Rectal smooth muscle tissue (tissue), 1 donor: ENCODE results near the gene CYBA.

Experiments
- H3K27ac ChIP-seq: one replicate; pipeline ENCODE4 v1.7.0; 2013; ENCODE audit warnings: low read depth, low read length, inconsistent platforms
- H3K27me3 ChIP-seq: one replicate; pipeline ENCODE4 v1.7.0; 2013; ENCODE audit warnings: low read length; ENCODE audit not compliant: control insufficient read depth, insufficient read depth
- H3K36me3 ChIP-seq: one replicate; pipeline ENCODE4 v1.7.0; 2013; ENCODE audit warnings: low read length; ENCODE audit not compliant: control insufficient read depth, insufficient read depth
- H3K4me1 ChIP-seq: one replicate; pipeline ENCODE4 v1.7.0; 2013; ENCODE audit warnings: low read length; ENCODE audit not compliant: control insufficient read depth, insufficient read depth
- H3K4me3 ChIP-seq: one replicate; pipeline ENCODE4 v1.7.0; 2013; ENCODE audit warnings: low read length
- H3K9ac ChIP-seq: one replicate; pipeline ENCODE4 v1.7.0; 2013; ENCODE audit warnings: low read length

CYBA gene

DNA sequence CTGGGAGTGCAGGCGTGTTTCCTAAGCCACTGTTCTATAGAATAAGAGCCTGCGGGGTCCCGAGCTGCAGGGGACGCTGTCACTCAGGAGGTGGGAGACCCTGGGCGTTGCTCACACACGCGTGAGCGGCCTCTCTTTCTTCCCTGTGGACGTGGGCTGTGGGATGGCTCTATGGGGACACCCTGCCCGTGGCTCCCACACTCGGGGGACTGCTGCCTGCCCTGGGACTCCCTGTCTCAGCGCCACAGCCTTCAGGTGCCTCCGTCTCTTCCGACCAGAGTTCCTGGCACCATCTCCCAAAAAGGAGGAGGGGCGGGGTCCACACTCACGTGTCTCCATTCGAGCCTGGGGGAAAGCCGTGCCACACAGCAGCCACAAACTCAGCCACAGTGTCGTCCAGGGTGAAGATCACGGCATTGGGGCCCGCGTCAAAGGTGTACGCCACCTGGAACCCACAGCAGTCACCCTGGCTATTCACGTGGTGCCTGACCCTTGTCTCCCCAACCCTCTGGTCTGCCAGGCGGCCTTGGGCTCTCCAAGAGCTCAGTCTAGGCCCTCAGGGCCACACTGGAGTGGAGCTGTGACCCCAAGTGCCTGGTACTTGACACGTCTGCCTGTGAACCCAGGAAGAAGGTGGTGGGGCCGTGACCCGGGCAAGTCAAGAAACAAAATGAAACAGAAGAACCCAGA lies 3.7 kb upstream of the CYBA start:
- Histone ChIP-seq H3K9ac (no peak overlapping the region), H3K4me1 (no peaks in the 10 kb centered on the region), H3K27me3 (no peaks in the 10 kb centered on the region), H3K4me3 (no peak overlapping the region), H3K36me3 (no peaks in the 10 kb centered on the region), H3K27ac (no peak overlapping the region)

DNA sequence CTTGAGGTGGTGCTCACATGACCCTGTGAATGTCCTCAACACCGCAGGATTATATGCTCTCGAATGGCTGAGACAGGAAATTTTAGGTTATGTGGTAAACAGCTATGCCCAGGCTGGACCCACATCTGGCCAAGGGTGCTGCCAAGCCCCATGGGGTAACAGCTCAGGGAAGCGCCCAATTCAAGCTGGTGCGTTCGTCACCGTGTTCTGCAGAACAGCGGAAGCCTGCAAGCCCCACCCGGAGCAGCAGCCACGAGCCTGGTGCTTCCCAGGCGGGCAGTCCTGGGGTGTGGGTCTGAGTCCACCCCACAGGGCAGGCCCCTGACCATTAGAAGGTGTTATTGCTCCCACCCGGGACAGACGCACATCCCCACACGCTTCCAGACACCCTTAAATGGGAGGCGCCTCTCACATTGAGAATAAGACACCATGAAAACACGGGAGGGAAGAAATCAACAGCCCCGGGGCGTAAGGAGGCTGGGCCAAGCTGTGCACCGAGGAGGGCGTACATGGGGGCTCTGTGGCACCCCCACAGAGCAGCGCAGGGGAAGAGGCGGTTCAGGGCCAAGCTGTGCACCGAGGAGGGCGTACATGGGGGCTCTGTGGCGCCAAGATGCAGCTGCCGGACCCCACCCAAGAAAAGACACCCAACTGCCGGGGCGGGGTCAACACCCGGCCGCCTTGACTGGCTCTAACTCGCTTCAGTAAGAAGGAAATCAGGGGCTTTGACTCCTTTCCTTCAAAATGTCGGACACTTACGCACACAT lies 2.9 kb upstream of the CYBA start:
- Histone ChIP-seq H3K4me1 (no peaks in the 10 kb centered on the region), H3K4me3 (no peak overlapping the region), H3K36me3 (no peaks in the 10 kb centered on the region)

DNA sequence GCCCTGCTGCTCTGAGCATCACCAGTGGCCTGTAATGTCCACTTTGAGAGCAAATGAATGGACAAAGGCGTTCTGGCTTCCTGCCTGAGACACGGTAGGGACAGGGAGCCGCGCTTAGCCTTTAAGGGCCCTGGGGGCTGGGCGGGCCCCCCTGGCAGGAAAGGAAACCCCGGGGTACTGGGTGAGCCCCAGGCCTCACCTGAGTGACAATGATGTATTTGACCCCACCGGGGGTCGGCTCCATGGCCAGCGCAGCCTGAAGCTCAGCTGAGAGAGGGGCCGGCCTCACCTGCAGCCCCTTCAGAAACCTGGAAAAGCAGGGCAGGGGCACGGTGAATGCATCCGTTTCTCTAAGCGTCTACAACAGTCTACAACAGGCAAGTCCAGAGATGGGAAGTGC lies 2.2 kb upstream of the CYBA start:
- H3K36me3 ChIP-seq = no peaks in the 10 kb centered on the region
- H3K4me1 ChIP-seq = no peaks in the 10 kb centered on the region
- no peak overlapping the region for H3K27ac ChIP-seq
- no peak overlapping the region for H3K4me3 ChIP-seq
- H3K9ac ChIP-seq = no peak overlapping the region
- H3K27me3 ChIP-seq = no peaks in the 10 kb centered on the region

More for the DNA sequence above, 2.9 kb upstream of the CYBA start:
- Histone ChIP-seq H3K27me3 (no peaks in the 10 kb centered on the region), H3K27ac (no peak overlapping the region), H3K9ac (no peak overlapping the region)

DNA sequence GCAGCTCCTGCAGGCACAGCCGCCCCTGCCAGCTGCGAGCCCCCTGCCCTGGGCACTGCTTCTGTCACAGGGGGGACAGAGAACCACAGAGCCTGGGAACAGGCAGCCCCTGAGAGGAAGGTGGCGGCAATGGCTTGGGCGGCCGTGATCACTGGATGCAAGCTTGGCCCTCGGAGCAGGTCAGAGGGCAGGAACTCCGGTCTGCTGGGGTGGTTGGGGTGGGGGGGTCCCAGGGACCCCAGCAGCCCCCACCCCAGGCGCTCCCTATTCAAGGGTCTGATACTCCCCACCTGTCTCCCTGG lies 1.9 kb upstream of the CYBA start:
- no peak overlapping the region for H3K27ac ChIP-seq
- H3K9ac ChIP-seq = no peak overlapping the region
- no peaks in the 10 kb centered on the region for H3K36me3 ChIP-seq
- no peak overlapping the region for H3K4me3 ChIP-seq
- no peaks in the 10 kb centered on the region for H3K27me3 ChIP-seq
- H3K4me1 ChIP-seq = no peaks in the 10 kb centered on the region

DNA sequence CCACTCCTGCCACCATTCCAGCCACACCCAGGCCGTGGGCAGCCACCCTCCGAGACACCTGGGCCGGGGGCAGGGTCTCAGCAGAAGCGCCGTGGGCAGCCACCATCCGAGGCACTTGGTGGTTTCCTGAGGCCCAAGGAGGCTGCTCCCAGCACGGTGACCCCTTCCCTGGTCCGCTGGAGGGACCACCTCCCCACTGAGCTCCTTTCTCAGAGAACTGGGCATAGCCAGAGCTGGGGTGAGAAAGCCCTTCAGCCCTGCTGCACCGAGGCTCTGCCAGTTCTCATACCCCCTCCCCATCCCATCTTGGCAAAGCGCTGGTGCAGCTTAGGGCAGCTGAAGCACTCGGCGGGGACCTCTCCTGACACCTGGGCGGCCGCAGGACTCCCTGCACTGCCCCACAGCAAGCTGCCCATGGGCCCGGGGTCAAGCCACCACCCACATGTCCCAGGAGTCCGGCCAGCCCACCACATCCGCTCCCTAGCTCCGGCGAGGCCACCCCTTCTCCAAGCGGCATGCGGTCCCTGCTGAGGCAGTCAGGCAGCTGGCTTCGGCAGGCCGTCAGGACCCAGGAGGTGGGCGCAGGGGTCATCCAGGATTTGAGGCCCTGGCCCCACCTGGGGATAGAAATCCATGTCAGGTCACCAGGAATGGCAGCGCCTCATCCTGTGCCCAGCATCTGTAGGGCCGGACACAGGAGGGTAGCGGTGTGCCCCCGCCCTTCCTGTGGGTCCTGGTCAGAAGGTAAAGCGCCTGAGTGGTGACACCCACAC lies 1.3 kb upstream of the CYBA start:
- Histone ChIP-seq H3K27ac (peak overlapping the region; percentile 20), H3K4me1 (no peaks in the 10 kb centered on the region), H3K4me3 (no peak overlapping the region), H3K9ac (no peak overlapping the region), H3K27me3 (no peaks in the 10 kb centered on the region), H3K36me3 (no peaks in the 10 kb centered on the region)

DNA sequence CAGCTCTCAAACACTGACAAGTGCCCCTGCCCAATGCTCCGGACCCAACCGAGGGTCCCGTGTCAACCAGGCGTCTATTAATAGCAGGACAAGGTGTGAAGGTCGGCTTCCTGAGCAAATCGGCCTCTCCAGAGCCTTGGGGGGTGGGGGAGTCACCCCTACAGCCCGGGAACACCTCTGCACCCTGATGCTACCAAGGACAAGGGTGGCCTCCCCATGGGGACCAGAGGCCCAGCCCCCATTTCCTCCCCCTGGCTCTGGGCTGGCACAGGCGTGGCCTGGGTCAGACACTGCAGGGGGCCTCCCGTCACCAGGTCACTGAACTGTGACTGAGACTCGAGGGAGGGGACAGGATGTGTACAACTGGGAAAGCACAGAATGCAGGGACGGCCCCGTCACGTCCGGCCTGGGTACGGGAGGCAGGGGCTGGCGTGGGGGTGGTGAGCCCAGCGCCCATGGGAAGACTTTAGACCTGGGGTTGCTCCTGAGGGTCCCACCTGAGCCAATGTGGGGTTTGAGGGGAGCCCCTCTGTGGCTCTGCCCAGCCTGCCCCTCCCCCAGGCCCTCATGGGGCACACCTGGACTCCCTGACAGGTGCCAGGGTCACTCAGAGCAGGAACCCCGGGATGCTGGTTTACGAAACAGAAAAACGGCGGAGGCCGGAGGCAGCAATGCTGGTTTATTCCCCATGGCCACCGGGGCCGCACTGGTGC lies 579 bp upstream of the CYBA start:
- no peaks in the 10 kb centered on the region for H3K27me3 ChIP-seq
- no peaks in the 10 kb centered on the region for H3K36me3 ChIP-seq
- H3K9ac ChIP-seq = peak overlapping the region; percentile 55
- no peaks in the 10 kb centered on the region for H3K4me1 ChIP-seq
- peak overlapping the region; percentile 20 for H3K27ac ChIP-seq
- H3K4me3 ChIP-seq = peak overlapping the region; percentile 62

DNA sequence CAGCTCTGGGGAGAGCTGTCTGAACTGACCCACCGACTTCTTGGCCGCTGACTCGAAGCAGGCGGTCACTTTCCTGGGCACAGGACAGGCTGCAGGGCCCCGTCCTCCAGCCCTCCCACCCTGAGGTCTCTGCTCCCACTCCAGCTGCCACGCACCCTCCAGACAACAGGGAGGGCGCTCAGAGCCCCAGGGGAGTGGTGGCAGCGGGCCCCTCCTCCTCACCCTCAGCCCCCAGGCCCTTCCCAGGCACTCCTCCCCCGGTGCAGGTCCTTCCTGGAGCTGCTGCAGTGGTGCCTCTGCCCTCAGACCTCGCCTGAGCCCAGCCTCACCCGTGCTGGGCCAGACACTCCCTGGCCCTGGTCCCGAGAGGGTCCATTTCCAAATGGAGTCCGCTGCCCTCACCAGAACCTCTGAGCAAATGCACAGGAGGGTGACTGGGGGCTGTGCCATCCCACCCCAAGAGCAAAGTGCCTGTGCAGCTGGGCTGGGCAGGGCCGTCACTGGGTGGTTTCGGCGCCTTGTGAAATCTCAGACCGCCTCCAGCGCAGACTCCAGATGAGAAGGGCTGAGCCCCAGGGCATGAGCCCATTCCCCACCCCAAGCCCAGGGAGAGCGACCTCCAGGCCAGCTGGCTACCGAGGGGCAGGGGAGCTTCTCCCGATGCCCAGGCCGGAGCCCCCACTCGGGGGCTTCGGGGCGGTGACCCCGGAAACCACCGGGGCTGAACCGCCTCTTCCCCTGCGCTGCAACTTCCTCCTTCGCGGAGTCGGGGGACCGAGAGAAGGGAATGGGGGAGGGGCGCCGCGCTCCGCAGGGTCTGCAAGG lies 717 bp downstream of the CYBA start:
- no peaks in the 10 kb centered on the region for H3K27me3 ChIP-seq
- no peaks in the 10 kb centered on the region for H3K4me1 ChIP-seq
- peak overlapping the region; percentile 83 for H3K9ac ChIP-seq
- H3K27ac ChIP-seq = peak overlapping the region; percentile 8
- H3K36me3 ChIP-seq = no peaks in the 10 kb centered on the region
- peak overlapping the region; percentile 83 for H3K4me3 ChIP-seq

DNA sequence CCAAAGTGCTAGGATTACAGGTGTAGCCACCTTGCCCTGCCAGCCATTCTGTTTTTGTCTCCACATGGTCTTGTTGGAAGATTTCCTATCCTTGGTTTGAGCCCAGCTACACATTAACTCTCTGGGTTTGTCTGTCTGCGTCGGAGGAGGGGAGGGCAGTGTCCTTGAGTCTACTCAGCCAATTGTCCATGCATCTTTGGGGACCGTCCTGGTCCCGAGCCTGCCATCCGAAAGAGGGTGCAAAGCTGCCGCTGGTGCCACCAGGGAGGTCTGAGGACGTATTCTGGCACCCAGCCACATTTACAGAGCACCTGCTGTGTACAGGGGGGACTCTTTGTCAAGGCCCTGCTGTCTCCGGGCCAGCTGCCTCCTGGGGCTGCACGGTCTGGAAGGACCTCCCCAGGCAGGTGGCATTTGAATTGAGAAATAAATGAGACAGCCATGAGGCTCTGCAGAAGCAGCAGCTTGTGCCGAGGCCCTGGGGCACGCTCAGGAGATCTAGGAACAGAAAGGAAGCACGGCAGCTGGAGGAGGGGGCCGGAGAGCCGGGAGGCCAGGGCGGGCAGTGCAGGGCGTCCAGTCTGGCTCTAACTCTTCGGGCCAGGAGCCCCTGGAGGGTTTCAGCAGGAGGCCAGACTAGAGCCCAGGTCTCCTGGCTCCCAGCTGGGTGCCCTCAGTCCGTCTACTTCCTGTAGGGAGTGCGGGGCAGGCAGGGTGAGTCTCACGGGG lies 1.5 kb downstream of the CYBA start:
- Histone ChIP-seq H3K4me3 (peak overlapping the region; percentile 83), H3K4me1 (no peaks in the 10 kb centered on the region), H3K27me3 (no peaks in the 10 kb centered on the region), H3K27ac (no peak overlapping the region), H3K9ac (no peak overlapping the region), H3K36me3 (no peaks in the 10 kb centered on the region)

DNA sequence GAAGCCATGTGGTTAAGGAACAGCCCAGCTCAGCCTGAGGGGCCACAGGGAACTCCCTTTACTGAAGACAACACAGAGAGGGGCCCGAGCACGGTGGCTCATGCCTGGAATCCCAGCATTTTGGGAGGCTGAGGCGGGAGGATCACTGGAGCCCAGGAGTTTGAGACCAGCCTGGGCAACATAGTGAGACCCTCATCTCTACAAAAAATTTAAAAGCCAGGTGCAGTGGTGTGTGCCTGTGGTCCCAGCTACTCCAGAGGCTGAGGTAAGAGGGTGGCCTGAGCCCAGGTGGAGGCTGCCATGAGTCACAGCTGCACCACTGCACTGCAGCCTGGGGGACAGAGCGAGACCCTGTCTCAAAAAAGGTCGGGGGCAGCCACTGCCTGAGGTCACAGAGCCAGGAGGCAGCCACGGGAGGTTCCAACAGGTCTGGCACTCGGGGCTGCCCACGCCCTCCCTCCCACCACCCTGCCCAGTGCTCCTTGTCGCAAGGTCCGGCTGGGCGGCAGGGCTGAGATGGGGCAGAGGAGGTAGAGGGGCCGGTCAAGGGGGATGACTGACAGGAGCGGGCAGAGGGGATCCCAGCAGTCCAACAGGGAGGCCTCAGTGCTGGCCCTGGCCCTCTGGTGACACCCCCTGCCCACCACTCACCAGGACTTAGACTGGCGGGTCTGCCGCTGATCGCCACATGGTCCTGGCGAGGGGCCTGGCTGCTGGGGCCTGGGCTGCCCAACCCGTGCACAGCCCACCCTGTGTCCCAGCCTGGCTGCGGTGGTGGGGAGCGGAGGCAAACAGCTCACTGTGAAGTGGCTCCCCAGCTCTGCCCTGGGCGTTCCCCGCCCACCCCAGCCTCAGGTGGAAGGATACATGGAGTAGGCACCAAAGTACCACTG lies 3.4 kb downstream of the CYBA start:
- no peaks in the 10 kb centered on the region for H3K36me3 ChIP-seq
- H3K27ac ChIP-seq = no peak overlapping the region
- no peaks in the 10 kb centered on the region for H3K4me1 ChIP-seq
- no peak overlapping the region for H3K9ac ChIP-seq
- no peaks in the 10 kb centered on the region for H3K27me3 ChIP-seq
- H3K4me3 ChIP-seq = no peak overlapping the region

DNA sequence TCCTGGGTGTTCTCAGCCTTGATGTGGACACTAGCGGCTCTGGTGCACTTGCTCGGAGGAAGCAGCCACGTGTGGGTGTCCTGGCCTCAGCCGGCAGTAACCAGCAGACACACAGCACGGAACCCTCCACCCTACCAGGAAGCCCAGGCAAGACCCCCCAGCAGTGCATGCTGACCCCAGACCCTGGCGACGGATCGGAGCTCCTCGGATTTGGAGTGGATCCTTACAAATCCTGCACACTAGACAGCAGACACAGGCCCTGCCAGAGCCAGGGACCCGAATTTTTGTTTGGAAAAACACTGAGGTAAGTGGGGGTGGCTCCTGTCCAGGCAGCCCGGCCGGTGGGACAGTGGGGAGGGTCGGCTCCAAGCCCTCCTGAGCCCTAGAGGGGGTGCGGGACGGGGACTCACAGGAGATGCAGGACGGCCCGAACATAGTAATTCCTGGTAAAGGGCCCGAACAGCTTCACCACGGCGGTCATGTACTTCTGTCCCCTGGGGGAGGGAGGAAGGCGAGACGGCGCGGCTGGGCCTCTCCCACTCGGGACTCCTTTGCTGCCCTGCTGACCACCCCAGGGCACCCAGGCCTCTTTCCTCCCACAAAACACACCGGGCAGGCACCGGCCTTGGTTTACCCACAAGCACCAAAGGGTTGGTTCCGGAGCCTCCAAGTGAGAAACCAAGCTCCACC lies 4.4 kb downstream of the CYBA start:
- H3K27ac ChIP-seq = no peak overlapping the region
- H3K36me3 ChIP-seq = no peaks in the 10 kb centered on the region
- H3K27me3 ChIP-seq = peaks cover 3% of the 10 kb centered on the region
- H3K4me1 ChIP-seq = no peaks in the 10 kb centered on the region
- H3K9ac ChIP-seq = no peak overlapping the region
- no peak overlapping the region for H3K4me3 ChIP-seq
